LoVo (cell line): ENCODE results near the gene DGKG.

Source experiments
- DNase-seq: peaks from one replicate; pipeline ENCODE4 v3.0.0-alpha.2; 2016; ENCODE audit warnings: low spot score

DGKG gene

DNA sequence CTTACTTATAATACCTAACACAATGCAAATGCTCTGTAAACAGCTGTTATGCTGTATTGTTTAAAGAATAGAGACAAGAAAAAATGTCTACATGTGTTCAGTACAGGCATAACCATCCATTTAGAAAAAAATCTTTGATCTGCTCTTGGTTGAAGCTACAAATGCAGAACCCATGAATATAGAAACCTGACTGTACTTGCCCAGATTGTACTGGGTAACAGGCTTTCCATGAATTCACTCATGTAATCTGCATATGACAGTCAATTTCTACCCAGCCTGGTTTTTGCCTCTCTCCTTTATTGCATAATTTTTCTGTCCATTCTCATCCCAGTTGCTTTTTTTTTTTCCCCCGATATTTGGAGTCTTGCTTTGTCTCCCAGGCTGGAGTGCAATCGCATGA lies 190.5 kb downstream of the DGKG start:
- DNase-seq, result no peak

DNA sequence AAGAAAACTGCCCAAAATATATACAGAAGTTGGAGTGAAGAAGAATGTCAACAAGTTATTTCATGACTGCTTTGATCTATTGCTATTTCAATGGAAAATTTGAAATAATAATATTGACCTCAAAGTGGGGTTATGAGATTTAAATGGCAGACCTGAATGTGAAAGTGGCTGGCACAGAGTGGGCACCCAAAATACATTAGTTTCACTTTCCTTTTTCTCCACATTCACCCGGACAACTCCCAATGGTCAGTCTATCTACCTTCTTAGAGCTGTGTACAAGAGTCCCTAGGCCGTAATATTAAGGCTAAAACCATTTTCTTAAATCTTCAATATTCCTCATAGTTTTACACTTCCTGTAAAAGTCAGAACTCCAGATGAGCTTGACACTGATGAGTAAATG lies 191.5 kb downstream of the DGKG start:
- DNase-seq, result no peak

DNA sequence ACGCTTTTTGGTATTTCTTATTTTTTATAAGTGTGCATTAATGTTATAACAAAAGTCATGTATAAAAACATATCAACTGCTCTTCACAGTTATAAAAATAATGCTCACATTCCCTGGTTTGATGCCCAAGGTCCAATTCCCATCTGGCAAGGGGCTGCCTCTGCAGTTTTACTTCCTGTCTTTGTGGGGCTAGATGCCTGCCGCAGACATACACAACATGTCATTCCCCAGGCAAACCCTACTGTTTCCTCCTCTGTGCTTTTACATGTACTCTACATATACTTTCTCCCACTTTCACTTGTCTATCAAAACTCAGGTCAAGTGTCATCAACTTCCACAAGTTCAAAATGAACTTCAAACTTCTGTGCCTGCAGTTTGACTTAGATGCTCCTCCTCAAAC lies 192.7 kb downstream of the DGKG start:
- no peak for DNase-seq

DNA sequence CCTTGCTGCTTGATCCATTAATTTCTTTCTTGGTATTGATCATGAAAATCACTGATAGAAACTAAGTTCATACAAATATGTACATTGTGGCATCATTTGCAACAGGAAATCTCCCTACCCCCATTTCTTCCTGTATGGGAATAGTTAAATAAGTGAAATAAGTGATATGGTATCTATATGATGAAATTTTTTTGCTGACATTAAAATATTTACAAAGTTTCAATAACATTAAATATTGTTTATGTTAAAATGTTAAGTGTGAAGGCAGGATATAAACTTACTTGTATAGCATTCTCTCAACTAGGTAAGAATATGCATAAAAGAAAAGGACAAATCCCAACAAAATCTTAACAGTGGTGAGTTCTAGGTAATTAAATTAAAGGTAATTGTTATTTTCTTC lies 193.1 kb downstream of the DGKG start:
- DNase-seq, result no peak

DNA sequence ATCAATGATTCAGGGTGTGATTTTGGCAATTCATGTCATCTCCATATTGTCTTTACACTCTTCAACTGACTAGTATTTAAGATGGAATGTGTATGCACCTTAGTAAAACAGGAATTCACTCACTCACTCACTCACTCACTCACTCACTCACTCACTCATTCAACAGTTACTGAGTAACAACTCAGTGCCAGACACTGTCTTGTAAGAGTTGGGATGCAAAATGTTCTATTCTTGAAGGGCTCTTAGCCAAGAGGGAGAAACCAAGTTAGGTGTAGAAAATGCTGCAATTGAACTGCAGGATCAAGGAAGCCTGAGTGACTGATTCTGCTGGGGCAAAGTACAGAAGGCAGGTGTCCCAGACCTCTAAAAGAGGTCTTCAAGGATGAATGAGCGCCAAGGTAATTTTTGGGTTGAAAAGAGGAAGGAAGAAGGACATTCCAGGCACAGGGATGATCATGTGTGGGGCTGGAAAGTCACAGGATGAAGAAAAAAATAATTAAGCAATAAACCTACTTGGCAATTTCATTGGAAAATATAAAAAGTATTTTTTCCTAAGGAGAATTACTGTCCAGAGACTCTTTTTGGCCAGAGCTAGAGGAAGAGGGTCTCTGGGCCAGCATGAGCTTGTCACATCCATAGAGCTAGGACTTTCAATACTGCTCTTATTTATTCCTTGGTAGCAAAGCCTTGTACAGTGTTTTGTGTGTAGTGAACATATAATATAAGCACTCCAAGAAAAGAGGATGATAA lies 194.2 kb downstream of the DGKG start:
- DNase-seq, result no peak

DNA sequence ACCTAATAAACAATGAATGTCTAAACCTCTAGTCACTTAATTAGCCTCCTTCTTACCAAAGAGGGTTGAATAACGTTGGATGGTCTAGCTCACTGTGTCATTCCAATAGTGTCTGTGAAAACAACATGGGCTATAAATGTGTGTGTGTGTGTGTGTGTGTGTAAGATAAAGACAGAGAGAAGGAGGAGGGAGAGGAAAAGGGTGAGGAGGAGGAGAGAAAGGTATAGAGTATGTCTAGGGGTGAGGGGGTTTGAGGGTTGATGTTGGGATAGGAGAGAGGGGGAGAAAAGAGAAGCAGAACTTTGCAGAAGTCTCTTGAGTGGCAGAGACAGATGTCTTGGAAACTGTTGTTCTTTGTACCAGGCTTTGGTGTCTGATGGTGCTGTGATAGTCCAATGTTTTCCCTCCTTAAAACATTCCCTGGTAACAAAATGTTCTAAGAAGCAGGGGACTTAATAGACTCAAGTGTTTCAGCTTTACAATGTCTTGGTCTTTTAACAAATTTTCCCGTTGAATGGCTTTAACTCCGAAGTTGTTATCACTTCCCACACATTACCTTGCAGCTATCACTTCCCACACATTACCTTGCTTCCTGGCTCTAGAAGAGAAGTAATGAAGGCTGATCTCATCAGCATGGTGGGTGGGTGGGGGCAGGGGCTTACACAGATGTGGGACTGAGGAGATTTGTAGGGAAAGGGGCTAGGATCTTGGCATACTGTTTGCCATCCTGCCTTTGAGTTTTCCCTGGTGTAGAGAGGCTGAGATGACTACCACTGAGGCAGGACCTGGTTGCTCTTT lies 195.3 kb downstream of the DGKG start:
- DNase-seq, result no peak

DNA sequence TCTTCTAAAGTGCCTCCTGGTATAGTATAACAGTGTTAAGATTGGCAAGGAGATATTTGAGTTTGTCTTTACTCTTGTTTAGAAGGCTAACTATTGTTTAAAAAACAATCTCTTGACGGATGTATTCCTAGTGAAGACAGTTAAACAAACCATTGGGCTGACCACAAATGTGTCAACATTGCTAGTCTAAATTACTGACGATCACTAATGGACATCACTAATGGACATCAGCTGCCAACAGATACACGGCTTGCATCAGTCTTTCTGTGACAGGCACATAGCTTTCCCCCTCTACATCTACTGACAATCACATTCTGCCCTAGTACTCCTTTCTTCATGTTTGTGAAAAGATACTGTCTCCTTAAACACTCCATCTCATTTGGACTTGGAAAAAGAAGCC lies 196.0 kb downstream of the DGKG start:
- no peak for DNase-seq

DNA sequence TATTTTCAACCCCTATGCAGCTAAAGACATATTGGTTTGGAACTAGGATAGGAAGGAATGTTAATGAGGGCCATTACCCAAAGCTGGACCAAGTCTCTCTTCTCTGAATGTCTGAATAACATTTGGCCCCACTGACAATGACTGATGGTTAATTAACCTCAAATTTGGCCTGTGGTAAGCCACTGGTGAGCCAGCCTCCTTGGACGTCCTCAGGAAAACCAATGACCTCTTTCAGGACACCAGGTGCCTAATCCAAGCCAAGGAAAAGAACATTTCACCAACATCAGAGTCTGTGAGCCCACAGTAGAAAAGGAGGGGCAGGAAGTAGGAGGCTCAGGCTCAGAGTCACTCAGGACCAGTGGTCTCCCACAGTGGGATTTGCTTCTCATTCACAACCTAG lies 196.7 kb downstream of the DGKG start:
- DNase-seq, result no peak

DNA sequence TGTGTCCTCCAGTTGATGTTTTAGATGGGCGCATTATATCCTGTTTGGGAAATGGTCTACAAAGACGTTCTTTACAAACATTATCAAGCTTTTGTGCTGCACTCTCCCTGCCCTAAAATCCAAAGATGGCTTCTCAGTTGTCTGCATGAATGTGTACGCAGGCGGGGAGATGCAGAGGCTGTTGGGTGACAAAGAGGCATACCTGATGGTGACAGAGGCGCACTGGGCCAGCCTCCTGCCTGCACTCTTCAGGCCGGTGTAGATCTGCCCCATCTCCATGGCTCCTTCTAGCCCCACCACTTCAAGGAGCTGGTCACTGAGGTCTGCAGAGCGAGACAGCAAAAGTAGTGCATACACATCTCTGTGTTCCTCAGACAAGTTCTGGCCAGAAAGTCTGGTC lies 197.3 kb downstream of the DGKG start:
- DNase-seq, result no peak

DNA sequence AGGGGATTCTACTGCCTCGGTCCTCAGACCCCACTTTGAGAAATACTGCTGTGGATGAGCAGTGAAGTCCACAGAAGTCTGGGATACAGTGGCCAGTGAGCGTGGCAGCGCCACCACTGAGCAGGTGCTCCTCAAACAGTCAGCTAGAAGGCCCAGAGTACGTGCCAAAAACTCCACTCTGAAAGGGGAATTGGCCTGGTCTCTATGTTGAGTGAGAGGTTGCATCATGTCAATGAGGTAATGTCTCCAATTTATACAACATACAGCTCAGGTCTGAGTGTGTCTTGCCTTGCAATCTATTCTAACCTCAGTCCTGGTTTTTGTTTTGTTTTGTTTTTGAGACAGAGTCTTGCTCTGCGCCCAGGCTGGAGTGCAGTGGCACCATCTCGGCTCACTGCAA lies 199.8 kb downstream of the DGKG start:
- no peak for DNase-seq

DNA sequence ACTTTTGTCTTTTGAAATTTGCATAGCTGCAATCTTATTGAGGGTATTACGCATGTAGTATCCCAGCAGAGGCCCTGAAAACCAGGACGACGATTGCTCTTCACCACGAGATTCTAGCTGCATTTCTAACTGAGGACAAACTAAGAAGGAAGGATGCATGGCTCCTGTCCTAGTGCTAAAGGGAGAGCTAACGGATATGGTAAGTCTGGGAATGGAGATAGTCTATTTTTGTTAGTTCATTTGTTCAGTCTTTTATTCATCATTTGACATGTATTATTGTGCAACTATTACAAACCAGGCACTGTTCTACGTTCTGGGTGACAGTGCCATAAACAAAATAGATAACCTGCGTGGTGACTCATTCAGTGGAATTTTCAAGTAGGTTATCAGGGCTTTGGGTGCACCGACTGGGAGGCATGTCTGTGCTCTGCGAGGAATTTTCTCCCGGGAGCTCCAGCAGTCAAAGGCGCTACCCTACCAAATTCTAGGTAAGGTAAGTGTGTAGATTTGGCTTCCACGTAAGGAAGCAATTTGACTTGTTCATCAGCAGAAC lies 201.3 kb downstream of the DGKG start:
- DNase-seq, result no peak

DNA sequence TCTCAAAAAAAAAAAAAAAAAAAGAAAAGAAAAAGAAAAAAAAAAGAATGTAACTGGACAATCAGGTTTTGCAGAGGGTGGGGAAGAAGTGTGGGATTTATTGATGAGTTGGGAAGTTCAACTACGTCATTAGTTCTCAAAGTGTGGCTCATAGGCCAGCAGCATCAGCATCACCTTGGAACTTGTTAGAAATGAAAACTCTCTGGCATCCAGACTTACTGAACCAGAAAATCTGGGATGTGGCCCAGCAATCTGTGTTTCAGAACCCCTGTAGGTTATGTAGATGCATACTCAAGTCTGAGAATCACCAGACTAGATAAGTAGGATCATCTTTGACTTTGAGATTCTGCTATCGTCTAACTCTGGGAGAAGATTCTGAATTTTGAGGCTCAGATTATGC lies 207.4 kb downstream of the DGKG start:
- no peak for DNase-seq

DNA sequence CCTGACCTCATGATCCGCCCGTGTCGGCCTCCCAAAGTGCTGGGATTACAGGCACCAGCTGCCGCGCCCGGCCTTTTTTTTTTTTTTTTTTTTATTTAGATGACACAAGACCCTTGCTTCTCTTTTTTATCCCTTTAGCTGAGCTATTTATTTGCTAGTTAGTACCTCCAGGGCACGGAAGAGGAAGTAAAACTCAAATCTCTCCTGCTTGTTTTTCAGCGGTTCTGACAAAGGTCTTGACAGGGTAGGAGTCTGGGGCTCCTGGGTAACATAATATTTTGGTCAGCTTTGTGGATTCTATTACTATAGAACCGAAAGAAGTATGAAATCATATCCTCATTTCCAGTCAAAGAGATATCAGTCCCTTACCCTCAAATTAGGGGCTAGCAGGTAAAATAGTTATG lies 209.1 kb downstream of the DGKG start:
- DNase-seq, result no peak

DNA sequence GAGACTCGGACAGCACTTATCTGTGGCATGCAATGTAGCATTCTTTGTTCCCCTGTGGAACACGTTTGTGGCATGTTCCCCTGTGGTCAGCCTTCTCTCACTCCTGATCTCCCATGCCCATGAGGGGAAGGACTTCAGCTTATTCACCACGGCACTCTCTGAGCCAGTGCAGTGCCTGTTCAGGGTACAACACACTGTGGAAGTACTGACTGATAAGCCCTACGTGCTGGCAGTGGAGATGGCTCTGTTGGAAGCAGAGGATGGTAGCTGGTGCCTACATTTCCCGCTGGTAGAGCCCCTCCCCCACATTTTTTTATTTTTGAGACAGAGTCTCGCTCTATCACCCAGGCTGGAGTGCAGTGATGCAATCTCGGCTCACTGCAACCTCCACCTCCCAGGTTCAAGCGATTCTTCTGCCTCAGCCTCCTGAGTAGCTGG lies 209.7 kb downstream of the DGKG start:
- DNase-seq, result no peak

DNA sequence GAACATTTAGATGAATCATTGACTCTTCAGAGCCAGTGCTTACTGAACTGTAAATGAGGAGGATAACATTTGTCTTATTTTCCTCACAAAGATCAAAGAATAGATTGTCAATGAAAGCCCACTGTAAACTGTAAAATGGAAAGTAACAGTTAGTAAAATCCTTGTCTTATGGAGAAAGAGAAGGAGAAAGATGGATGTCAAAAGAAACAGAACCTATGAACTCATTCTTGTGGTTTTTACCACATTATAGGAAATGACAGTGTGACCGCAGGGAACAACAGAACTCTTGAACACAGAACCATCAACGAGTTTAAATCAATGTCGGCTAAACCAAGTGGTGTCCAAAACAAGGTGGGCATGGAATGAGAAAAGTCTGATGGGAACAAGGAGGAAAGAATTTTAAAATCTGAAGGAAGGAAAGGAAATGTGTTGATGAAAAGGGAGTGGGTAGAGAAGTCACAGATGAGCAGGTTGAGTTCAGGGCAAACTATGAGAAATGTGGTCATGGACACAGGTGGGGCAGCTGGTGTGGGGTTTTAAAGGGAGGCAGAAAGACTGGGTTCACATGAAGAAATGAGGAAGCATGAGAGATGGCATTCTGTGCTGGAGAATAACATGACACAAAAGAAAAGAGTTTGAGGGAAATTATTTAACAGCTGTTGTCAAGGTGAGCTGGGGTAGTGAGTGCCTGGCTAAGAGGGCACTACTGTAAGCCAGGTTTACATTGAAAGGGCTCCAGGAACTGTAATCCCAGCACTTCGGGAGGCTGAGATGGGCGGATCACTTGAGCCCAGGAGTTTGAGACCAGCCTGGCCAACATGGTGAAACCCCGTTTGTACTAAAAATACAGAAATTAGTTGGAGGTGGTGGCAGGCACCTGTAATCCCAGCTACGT lies 210.7 kb downstream of the DGKG start:
- no peak for DNase-seq

DNA sequence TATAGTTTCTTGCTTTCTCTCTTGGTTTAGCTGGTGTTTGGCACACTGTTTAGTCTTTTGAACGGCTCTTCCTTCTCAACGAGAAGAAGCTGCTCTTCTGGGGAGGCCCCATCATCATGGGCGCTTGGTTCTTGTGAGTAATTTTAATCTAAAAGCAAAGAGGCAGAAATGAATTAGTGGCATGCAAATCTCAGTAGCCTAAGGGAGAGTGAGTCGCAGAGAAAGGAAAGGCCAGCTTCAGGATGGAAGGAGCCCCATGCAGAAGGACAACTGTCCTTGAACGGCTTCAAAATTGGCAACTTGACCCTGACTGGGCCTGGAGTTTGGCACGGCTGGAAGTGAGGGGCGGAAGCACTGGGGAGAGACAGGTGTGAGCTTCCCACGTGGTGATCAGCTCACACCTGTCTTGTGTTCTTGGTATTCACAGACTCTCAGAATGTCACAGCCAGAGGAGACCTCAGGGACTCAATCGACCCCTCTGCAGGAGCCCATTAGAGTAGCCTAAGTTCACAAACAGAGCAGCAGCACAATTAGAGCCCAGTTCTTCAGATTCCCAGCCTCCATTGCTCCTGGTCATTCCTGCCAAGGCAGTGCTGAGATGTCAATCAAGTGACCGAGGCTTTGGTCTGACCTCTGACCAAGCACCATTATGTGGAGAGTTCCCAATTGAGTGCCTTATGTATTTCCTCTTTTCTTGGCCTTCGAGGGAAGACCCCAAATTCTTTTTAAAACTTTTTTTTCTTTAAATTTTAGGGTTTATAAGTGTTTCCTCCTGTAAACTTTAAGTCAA lies 211.8 kb downstream of the DGKG start:
- DNase-seq, result no peak

DNA sequence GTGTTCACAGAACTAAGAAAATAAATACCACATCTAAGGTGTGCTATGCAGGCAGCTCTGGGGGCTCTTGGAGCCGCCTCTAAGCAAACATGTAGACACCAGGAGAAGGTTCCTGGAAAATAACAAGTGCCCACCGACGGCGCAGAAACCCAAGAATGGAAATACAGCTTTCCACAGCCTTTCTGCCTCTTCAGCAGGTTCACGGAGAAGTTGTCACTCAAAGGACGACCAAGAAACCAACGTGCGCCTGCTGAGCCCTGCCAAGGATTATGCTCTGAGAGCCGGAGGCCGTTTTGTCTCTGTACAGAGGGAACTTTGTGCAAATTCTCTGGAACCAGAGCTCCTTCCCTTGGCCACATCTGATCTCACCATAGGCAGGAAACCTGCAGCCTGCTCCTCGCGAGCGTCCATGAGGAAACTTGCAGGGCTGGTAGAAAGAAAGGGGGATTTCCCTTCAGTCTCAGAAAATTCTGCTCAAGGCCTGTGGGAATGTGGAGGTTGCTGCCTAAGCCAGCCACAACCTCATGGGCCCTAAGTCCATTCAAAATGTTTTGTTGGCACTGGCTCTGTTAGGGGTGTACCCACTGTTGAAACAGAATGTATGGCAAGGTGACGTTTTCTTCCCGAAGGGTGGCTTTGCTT lies 212.6 kb downstream of the DGKG start:
- DNase-seq, result no peak

DNA sequence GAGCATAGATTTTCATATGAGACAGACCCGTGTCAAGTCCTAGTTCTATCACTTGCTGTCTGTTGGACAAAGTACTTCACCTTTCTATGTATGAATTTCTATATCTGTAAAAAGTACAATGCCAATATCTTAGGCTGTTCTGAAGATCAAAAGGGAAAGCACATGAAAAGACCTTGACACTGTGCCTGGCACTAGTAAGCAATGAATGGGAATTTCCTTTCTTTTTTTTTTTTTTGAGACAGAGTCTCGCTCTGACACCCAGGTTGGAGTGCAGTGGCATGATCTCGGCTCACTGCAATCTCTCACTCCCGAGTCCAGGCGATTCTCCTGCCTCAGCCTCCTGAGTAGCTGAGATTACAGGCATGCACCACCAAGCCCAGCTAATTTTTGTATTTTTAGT lies 217.8 kb downstream of the DGKG start:
- no peak for DNase-seq

DNA sequence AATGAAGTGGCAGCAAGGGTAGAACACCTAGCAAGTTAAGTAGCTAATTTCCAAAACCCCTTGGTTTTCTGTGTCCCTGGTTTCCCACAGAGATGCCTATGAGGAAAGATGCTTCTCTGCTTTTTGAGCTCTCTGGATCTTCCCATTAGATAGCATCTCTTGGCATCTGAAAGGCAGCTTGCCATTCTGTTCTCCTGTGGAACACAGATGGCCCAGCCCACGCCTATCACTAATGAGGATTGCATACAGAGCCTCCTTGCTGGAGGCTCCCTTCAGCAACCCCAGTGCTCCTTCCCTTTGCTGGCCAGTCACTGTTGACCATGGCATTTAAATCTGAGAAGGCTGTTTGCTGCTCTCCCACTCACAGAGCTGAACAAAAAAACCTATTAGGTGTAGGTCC lies 218.8 kb downstream of the DGKG start:
- DNase-seq, result no peak

DNA sequence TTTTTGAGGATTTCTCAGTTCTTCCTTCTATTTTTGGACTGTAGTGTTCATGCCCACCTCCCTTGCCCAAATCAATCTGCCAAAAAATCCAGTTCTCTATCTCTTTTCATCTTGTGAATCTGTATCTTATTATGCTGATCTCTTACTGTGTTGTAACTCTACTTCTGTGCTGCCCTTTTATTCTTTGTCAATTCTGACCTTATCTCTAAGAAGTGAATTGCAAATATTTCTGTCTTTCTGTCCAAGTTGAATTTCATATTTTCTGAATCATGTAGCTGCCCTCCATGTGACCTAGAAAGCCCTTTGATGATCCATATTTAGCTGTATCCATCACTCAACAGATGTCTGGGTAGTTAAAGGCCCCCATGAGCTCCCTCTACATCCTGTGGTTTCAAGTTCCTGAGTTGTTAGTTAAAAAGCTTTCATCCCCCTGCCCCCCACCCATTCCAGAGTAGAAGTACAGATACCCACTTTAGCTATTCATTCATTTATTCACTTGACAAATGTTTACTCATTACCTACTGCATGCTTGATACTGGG lies 219.6 kb downstream of the DGKG start:
- DNase-seq, result no peak

DNA sequence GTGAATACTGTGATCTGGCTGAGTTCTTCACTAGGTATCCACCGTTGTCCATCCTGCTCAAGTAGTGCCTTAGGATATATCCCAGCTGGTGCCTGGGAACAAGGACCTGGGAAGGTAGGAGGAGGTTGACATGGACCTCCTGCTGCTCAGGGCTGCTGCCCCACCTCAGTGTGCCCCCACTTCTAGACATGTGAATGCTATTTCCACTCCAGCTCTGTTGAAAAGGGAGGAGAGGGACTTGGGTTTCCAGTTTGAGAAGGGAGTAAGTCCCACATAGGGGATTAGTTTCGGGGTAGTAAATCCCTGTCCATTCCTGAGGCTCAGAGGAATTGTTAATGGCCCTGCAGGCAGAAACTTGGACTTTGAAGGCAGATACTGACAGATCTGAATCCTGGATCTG lies 220.2 kb downstream of the DGKG start:
- DNase-seq, result no peak
